Sigmoid colon (tissue), 4 donors: ENCODE results near the gene CNDP1.

Experiments used
- EP300 ChIP-seq, 4 donors: sonication (generic); formaldehyde crosslinking; IDR thresholded peaks; one replicate each; pipeline ENCODE4 v1.6.1; 2017; ENCODE audit warnings: antibody characterized with exemption in 4 of 4
- POLR2A ChIP-seq, 2 donors: fragments of 450-650 bp; IDR thresholded peaks; one replicate each; pipeline ENCODE4 v1.6.1; 2016; ENCODE audit warnings: antibody characterized with exemption in 2 of 2, mild to moderate bottlenecking in 2 of 2, moderate library complexity in 2 of 2
- POLR2AphosphoS5 ChIP-seq, 4 donors: sonication (generic); formaldehyde crosslinking; IDR thresholded peaks; one replicate each; pipeline ENCODE4 v1.6.1; 2017; ENCODE audit warnings: antibody characterized with exemption in 4 of 4
- TF ChIP-seq, protein P1 (sequence below), 4 experiments: fragments of 450-650 bp in 3 of 4; fragments of 200-600 bp in 1 of 4; IDR thresholded peaks; one replicate each; pipeline ENCODE4 v1.5.1; 2016 to 2019; ENCODE audit warnings: antibody characterized with exemption in 4 of 4, mild to moderate bottlenecking in 3 of 4, moderate library complexity in 2 of 4

DNA sequence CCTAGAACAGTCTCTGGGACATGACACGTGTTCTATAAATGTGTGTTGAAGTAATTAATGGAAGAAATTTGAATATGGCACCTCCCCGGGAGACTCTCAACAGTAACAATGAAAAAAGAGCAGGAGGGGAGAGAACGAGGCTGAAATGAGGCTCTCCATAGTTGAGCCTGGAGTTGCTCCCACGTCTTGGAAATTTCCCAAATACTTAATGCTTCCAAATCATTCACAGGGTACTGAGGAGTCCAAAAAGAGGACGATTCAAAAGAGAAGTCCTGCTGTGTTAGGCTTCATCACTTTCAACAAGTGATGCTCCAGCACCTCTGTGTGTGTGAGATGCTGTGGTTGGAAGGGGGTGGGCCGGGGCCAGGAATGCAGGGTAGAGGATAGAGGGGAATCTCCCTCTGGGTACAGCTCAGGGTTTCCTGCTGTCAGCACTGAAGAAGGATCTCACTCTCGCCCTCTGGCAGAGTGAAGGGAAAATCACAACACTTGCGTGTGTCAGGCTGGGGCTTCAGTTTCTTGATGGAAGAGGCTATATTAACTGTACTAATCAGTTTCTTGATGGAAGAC, 45.3 kb downstream of the CNDP1 start:
- TF ChIP-seq, protein P1, sequence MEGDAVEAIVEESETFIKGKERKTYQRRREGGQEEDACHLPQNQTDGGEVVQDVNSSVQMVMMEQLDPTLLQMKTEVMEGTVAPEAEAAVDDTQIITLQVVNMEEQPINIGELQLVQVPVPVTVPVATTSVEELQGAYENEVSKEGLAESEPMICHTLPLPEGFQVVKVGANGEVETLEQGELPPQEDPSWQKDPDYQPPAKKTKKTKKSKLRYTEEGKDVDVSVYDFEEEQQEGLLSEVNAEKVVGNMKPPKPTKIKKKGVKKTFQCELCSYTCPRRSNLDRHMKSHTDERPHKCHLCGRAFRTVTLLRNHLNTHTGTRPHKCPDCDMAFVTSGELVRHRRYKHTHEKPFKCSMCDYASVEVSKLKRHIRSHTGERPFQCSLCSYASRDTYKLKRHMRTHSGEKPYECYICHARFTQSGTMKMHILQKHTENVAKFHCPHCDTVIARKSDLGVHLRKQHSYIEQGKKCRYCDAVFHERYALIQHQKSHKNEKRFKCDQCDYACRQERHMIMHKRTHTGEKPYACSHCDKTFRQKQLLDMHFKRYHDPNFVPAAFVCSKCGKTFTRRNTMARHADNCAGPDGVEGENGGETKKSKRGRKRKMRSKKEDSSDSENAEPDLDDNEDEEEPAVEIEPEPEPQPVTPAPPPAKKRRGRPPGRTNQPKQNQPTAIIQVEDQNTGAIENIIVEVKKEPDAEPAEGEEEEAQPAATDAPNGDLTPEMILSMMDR (IDR thresholded peaks at IDR 0.05): no peak
- TF ChIP-seq POLR2A (IDR thresholded peaks at IDR 0.05): no peak
- TF ChIP-seq POLR2AphosphoS5 (IDR thresholded peaks at IDR 0.05): no peak
- no peak for TF ChIP-seq EP300 (IDR thresholded peaks at IDR 0.05)
